ENCODE data around the gene MRPS15. TPM values are rescaled to one million over a fixed set of nuclear protein-coding genes. Genes with fewer than 3 reads are reported as not detected.
"Not testable (repeated sequence)": the region's sequence is repeated elsewhere in the genome, so short reads cannot be mapped to it uniquely, and the experiment has no call there.

The MRPS15 gene
- total RNA-seq, result 25.1 TPM

GRCh38 chr1:36463803-36464604 is at the start of gene MRPS15:
TSS of gene MRPS15 (minus strand) at chr1:36464384. CDS start at chr1:36464275, 109 bp downstream.
- Histone ChIP-seq H3K9ac (ENCODE audit: low read depth in 1 of 3, low read length in 3 of 3) (peak within 1 kb of the TSS; percentile 78 to 95 (median 82)), H3K27ac (ENCODE audit: low read depth, low read length) (peak within 1 kb of the TSS; percentile 94), H3K27me3 (ENCODE audit: control insufficient read depth in 3 of 3, insufficient read depth in 3 of 3, low read length in 3 of 3) (no peaks in the 10 kb centered on the region), H3K9me3 (ENCODE audit: control insufficient read depth in 3 of 3, low read length in 3 of 3) (no peaks in the 10 kb centered on the region), H3K36me3 (ENCODE audit: control insufficient read depth in 3 of 3, insufficient read depth in 3 of 3, low read length in 3 of 3) (peaks cover 29 to 35% (median 31%) of the 10 kb centered on the region in 3 donors), H3K4me3 (ENCODE audit: low read length in 3 of 3) (peak within 1 kb of the TSS; percentile 73 to 99 (median 82)), H3K4me1 (ENCODE audit: control insufficient read depth in 3 of 3, insufficient read depth in 3 of 3, low read length in 3 of 3) (peaks cover 11 to 15% (median 12%) of the 10 kb centered on the region in 3 donors)

- H3K4me3 ChIP-seq (ENCODE audit: low read length in 3 of 3), result no peak overlapping the region
- H3K27me3 ChIP-seq (ENCODE audit: control insufficient read depth in 3 of 3, insufficient read depth in 3 of 3, low read length in 3 of 3), result peaks cover 9 to 48% (median 22%) of the 10 kb centered on the region in 3 donors
- no peaks in the 10 kb centered on the region for H3K9me3 ChIP-seq (ENCODE audit: control insufficient read depth in 3 of 3, low read length in 3 of 3)
These were observed 48.7 kb upstream of the MRPS15 start for GRCh38 chr1:36512842-36513241.

GRCh38 chr1:36511804-36512798 is 47.9 kb upstream of the MRPS15 start:
- no peaks in the 10 kb centered on the region for H3K9me3 ChIP-seq (ENCODE audit: control insufficient read depth in 3 of 3, low read length in 3 of 3)
- no peak overlapping the region for H3K27ac ChIP-seq (ENCODE audit: low read depth, low read length)
- H3K4me3 ChIP-seq (ENCODE audit: low read length in 3 of 3), result no peak overlapping the region
- no peaks in the 10 kb centered on the region for H3K4me1 ChIP-seq (ENCODE audit: control insufficient read depth in 3 of 3, insufficient read depth in 3 of 3, low read length in 3 of 3)
- no peak overlapping the region for H3K9ac ChIP-seq (ENCODE audit: low read depth in 1 of 3, low read length in 3 of 3)
- peaks cover 9 to 52% (median 26%) of the 10 kb centered on the region in 3 donors for H3K27me3 ChIP-seq (ENCODE audit: control insufficient read depth in 3 of 3, insufficient read depth in 3 of 3, low read length in 3 of 3)
- H3K36me3 ChIP-seq (ENCODE audit: control insufficient read depth in 3 of 3, insufficient read depth in 3 of 3, low read length in 3 of 3), result no peaks in the 10 kb centered on the region

More at GRCh38 chr1:36512842-36513241, 48.7 kb upstream of the MRPS15 start:
- Histone ChIP-seq H3K4me1 (ENCODE audit: control insufficient read depth in 3 of 3, insufficient read depth in 3 of 3, low read length in 3 of 3) (no peaks in the 10 kb centered on the region), H3K36me3 (ENCODE audit: control insufficient read depth in 3 of 3, insufficient read depth in 3 of 3, low read length in 3 of 3) (no peaks in the 10 kb centered on the region), H3K9ac (ENCODE audit: low read depth in 1 of 3, low read length in 3 of 3) (no peak overlapping the region), H3K27ac (ENCODE audit: low read depth, low read length) (no peak overlapping the region)

GRCh38 chr1:36511220-36511619 is 47.0 kb upstream of the MRPS15 start:
- H3K4me3 ChIP-seq (ENCODE audit: low read length in 3 of 3); H3K9ac ChIP-seq (ENCODE audit: low read depth in 1 of 3, low read length in 3 of 3); H3K4me1 ChIP-seq (ENCODE audit: control insufficient read depth in 3 of 3, insufficient read depth in 3 of 3, low read length in 3 of 3); H3K36me3 ChIP-seq (ENCODE audit: control insufficient read depth in 3 of 3, insufficient read depth in 3 of 3, low read length in 3 of 3); H3K9me3 ChIP-seq (ENCODE audit: control insufficient read depth in 3 of 3, low read length in 3 of 3); H3K27ac ChIP-seq (ENCODE audit: low read depth, low read length): not testable (repeated sequence)
- H3K27me3 ChIP-seq (ENCODE audit: control insufficient read depth in 3 of 3, insufficient read depth in 3 of 3, low read length in 3 of 3), result peaks cover 9 to 44% (median 23%) of the 10 kb centered on the region in 3 donors

- Histone ChIP-seq H3K9me3 (ENCODE audit: control insufficient read depth in 3 of 3, low read length in 3 of 3) (no peaks in the 10 kb centered on the region), H3K4me3 (ENCODE audit: low read length in 3 of 3) (no peak overlapping the region), H3K27ac (ENCODE audit: low read depth, low read length) (no peak overlapping the region), H3K9ac (ENCODE audit: low read depth in 1 of 3, low read length in 3 of 3) (no peak overlapping the region), H3K4me1 (ENCODE audit: control insufficient read depth in 3 of 3, insufficient read depth in 3 of 3, low read length in 3 of 3) (no peaks in the 10 kb centered on the region), H3K36me3 (ENCODE audit: control insufficient read depth in 3 of 3, insufficient read depth in 3 of 3, low read length in 3 of 3) (no peaks in the 10 kb centered on the region), H3K27me3 (ENCODE audit: control insufficient read depth in 3 of 3, insufficient read depth in 3 of 3, low read length in 3 of 3) (peaks cover 9 to 39% (median 23%) of the 10 kb centered on the region in 3 donors)
These were observed 46.2 kb upstream of the MRPS15 start for GRCh38 chr1:36510418-36510817.

GRCh38 chr1:36508257-36508656 is 44.1 kb upstream of the MRPS15 start:
- Histone ChIP-seq H3K36me3 (ENCODE audit: control insufficient read depth in 3 of 3, insufficient read depth in 3 of 3, low read length in 3 of 3) (no peaks in the 10 kb centered on the region), H3K4me1 (ENCODE audit: control insufficient read depth in 3 of 3, insufficient read depth in 3 of 3, low read length in 3 of 3) (no peaks in the 10 kb centered on the region), H3K27ac (ENCODE audit: low read depth, low read length) (no peak overlapping the region), H3K9ac (ENCODE audit: low read depth in 1 of 3, low read length in 3 of 3) (no peak overlapping the region), H3K9me3 (ENCODE audit: control insufficient read depth in 3 of 3, low read length in 3 of 3) (no peaks in the 10 kb centered on the region), H3K27me3 (ENCODE audit: control insufficient read depth in 3 of 3, insufficient read depth in 3 of 3, low read length in 3 of 3) (peaks cover 8 to 34% (median 22%) of the 10 kb centered on the region in 3 donors), H3K4me3 (ENCODE audit: low read length in 3 of 3) (no peak overlapping the region)

GRCh38 chr1:36506276-36506920 is 42.2 kb upstream of the MRPS15 start:
- Histone ChIP-seq H3K36me3 (ENCODE audit: control insufficient read depth in 3 of 3, insufficient read depth in 3 of 3, low read length in 3 of 3) (no peaks in the 10 kb centered on the region), H3K27ac (ENCODE audit: low read depth, low read length) (no peak overlapping the region), H3K4me1 (ENCODE audit: control insufficient read depth in 3 of 3, insufficient read depth in 3 of 3, low read length in 3 of 3) (no peaks in the 10 kb centered on the region), H3K4me3 (ENCODE audit: low read length in 3 of 3) (no peak overlapping the region), H3K9me3 (ENCODE audit: control insufficient read depth in 3 of 3, low read length in 3 of 3) (no peaks in the 10 kb centered on the region), H3K27me3 (ENCODE audit: control insufficient read depth in 3 of 3, insufficient read depth in 3 of 3, low read length in 3 of 3) (peaks cover 8 to 25% (median 18%) of the 10 kb centered on the region in 3 donors), H3K9ac (ENCODE audit: low read depth in 1 of 3, low read length in 3 of 3) (no peak overlapping the region)

GRCh38 chr1:36503733-36504132 is 39.5 kb upstream of the MRPS15 start:
- no peak overlapping the region for H3K4me3 ChIP-seq (ENCODE audit: low read length in 3 of 3)
- no peak overlapping the region for H3K27ac ChIP-seq (ENCODE audit: low read depth, low read length)
- peaks cover 2 to 13% (median 9%) of the 10 kb centered on the region in 3 donors for H3K27me3 ChIP-seq (ENCODE audit: control insufficient read depth in 3 of 3, insufficient read depth in 3 of 3, low read length in 3 of 3)
- no peaks in the 10 kb centered on the region for H3K4me1 ChIP-seq (ENCODE audit: control insufficient read depth in 3 of 3, insufficient read depth in 3 of 3, low read length in 3 of 3)
- no peaks in the 10 kb centered on the region for H3K36me3 ChIP-seq (ENCODE audit: control insufficient read depth in 3 of 3, insufficient read depth in 3 of 3, low read length in 3 of 3)
- no peak overlapping the region for H3K9ac ChIP-seq (ENCODE audit: low read depth in 1 of 3, low read length in 3 of 3)
- H3K9me3 ChIP-seq (ENCODE audit: control insufficient read depth in 3 of 3, low read length in 3 of 3), result no peaks in the 10 kb centered on the region

- peaks cover 2 to 13% (median 9%) of the 10 kb centered on the region in 3 donors for H3K27me3 ChIP-seq (ENCODE audit: control insufficient read depth in 3 of 3, insufficient read depth in 3 of 3, low read length in 3 of 3)
These were observed 39.0 kb upstream of the MRPS15 start for GRCh38 chr1:36503159-36503558.

More at GRCh38 chr1:36503159-36503558, 39.0 kb upstream of the MRPS15 start:
- Histone ChIP-seq H3K4me3 (ENCODE audit: low read length in 3 of 3) (no peak overlapping the region), H3K27ac (ENCODE audit: low read depth, low read length) (no peak overlapping the region), H3K9me3 (ENCODE audit: control insufficient read depth in 3 of 3, low read length in 3 of 3) (no peaks in the 10 kb centered on the region), H3K36me3 (ENCODE audit: control insufficient read depth in 3 of 3, insufficient read depth in 3 of 3, low read length in 3 of 3) (no peaks in the 10 kb centered on the region), H3K4me1 (ENCODE audit: control insufficient read depth in 3 of 3, insufficient read depth in 3 of 3, low read length in 3 of 3) (no peaks in the 10 kb centered on the region), H3K9ac (ENCODE audit: low read depth in 1 of 3, low read length in 3 of 3) (no peak overlapping the region)
